Measurements from ENCODE around the gene SPTBN4. TPM values are rescaled to one million over a fixed set of nuclear protein-coding genes. Genes with fewer than 3 reads are reported as not detected.

The SPTBN4 gene
- total RNA-seq, 4 donors from 2014 or later = 0.30 to 1.2 (median 0.71) TPM

DNA sequence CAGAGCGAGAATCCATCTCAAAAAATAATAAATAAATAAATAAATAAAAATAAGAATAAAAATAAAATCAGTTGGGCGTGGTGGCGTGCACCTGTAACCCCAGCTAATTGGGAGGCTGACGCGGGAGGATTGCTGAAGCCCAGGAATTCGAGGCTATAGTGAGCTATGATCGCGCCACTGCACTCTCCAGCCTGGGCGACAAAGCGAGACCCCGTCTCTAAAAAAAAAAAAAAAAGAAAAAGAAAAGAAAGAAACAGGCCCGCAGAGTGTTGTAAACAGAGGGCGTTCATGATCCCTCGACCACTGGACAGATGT is 46.4 kb upstream of the SPTBN4 start:
- Histone ChIP-seq H3K27ac (peak overlapping the region; percentile 97), H3K4me1 (peaks cover 43% of the 10 kb centered on the region), H3K9me3 (no peaks in the 10 kb centered on the region), H3K4me3 (peak overlapping the region; percentile 64), H3K27me3 (no peaks in the 10 kb centered on the region), H3K36me3 (peaks cover 10% of the 10 kb centered on the region)
- DNase-seq (ENCODE audit: low spot score in 2 of 2) = no peak
- WGBS = 54% methylated on average over 14 of the region's 14 CpGs
- TF ChIP-seq EP300 (IDR thresholded peaks at IDR 0.05) (no peak), POLR2AphosphoS5 (IDR thresholded peaks at IDR 0.05) (no peak), CTCF (IDR thresholded peaks at IDR 0.05) (no peak), POLR2A (IDR thresholded peaks at IDR 0.05) (no peak)

DNA sequence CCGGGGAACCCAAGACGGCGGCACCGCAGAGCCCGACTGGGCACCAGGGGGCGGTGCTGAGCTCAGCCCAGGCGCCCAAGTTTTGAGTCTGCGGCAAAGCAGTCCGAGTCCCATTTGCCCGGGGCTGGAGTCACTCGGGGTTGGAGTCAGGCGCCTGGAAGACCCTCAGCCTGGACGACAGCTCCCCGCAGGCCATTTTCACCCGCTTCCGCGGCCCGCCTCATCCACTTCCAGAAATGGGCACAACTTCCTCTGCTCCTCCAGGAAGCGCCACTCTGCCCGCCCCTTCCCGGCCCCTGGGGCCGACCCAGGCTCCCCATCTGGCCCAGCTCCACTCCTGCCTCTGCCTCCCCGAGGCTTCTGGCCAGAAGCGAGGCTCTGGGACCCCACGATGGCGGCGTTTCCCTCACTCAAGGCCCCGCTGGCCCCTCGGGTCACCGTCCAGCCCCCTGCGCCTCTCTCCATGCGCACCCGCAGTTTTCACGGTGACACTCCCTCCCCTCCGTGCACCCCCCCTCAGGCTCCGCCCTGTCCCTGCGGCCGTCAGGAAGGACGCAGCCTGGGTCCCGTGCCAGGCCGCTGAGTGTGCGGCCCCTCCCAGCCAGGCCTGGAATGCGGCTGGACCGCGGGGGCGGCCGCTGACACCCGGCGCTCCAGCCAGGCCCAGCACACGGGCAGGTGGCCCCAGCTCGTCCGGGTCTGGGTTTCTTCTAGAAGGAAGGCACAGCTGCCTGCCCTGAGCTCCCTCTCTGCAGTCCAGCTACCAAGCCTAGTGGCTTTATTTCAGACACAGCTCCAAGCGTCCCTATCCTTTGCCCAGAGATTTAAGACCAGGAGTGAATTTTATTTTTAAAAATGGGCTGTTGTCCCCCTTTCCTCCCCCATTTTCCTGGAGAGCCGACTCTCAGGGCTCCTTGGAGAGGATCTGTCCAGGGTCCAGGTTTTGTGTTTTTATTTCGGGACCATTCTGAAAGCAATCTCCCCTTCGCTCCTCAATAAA is 45.7 kb upstream of the SPTBN4 start:
- Histone ChIP-seq H3K4me3 (peak overlapping the region; percentile 64), H3K9me3 (no peaks in the 10 kb centered on the region), H3K4me1 (peaks cover 44% of the 10 kb centered on the region), H3K27ac (peak overlapping the region; percentile 97), H3K27me3 (no peaks in the 10 kb centered on the region), H3K36me3 (peaks cover 10% of the 10 kb centered on the region)
- TF ChIP-seq CTCF (IDR thresholded peaks at IDR 0.05) (peak; percentile 91 to 94), POLR2A (IDR thresholded peaks at IDR 0.05) (peak in 1 of 2 donors; percentile 67), EP300 (IDR thresholded peaks at IDR 0.05) (no peak), POLR2AphosphoS5 (IDR thresholded peaks at IDR 0.05) (peak in 2 of 3 donors; percentile 71 to 88)
- WGBS = 4% methylated on average over 32 of the region's 56 CpGs
- peak; percentile 96 to 97 for DNase-seq (ENCODE audit: low spot score in 2 of 2)

GRCh38 chr19:40421993-40422747 is 44.6 kb upstream of the SPTBN4 start:
- Histone ChIP-seq H3K36me3 (peaks cover 10% of the 10 kb centered on the region), H3K4me1 (peaks cover 48% of the 10 kb centered on the region), H3K4me3 (peak overlapping the region; percentile 64), H3K27ac (peak overlapping the region; percentile 97), H3K27me3 (no peaks in the 10 kb centered on the region), H3K9me3 (no peaks in the 10 kb centered on the region)
- DNase-seq (ENCODE audit: low spot score in 2 of 2) = no peak
- TF ChIP-seq POLR2A (IDR thresholded peaks at IDR 0.05) = no peak
- no peak for TF ChIP-seq CTCF (IDR thresholded peaks at IDR 0.05)
- TF ChIP-seq EP300 (IDR thresholded peaks at IDR 0.05) = no peak
- no peak for TF ChIP-seq POLR2AphosphoS5 (IDR thresholded peaks at IDR 0.05)
- WGBS = 78% methylated on average over 16 of the region's 16 CpGs

DNA sequence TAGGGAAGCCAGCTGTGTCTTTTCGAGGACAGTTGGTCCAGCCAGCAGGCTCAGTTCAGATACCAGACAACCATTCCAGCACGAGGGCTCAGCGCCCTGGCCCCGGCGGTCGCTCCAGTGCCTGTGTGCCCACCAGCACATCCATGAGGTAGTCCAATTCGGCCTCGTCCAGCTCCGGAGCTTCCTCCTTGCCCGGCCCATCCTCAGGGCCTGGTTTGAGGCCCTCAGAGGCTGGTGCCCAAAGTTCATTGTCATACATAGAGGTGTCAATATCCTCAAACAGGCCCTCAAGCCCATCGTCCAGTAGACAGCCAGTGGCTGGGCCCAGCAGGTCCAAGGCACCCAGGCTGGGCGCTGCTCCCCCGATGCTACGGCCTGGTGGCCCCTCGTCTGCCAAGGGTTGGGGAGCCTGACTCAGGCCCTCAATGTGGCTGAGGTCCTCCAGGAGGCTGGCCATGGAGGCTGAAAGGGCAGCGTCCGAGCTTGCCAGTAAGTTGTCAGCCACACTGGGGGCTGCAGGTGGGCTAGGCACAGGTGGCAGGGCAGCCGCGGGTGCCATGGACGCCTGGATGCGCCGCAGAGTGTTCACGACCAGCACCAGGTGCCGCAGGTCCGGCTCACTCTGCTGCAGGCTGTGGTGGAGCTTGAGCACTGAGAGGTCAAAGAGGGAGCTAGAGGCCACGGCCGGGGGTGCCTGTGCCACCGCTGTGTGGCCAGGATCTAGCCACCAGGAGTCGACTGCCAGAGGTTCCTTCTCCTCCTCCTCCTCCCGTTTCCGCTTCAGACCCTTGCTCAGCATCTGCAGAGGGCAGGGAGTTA is 43.8 kb upstream of the SPTBN4 start:
- TF ChIP-seq POLR2AphosphoS5 (IDR thresholded peaks at IDR 0.05) (no peak), POLR2A (IDR thresholded peaks at IDR 0.05) (no peak), CTCF (IDR thresholded peaks at IDR 0.05) (no peak)
- peaks cover 10% of the 10 kb centered on the region for H3K36me3 ChIP-seq
- peaks cover 44% of the 10 kb centered on the region for H3K4me1 ChIP-seq
- peak overlapping the region; percentile 34 for H3K27ac ChIP-seq
- WGBS = 86% methylated on average over 21 of the region's 31 CpGs
- no peaks in the 10 kb centered on the region for H3K27me3 ChIP-seq
- no peaks in the 10 kb centered on the region for H3K9me3 ChIP-seq
- no peak for DNase-seq (ENCODE audit: low spot score in 2 of 2)
- no peak overlapping the region for H3K4me3 ChIP-seq
